ENCODE data around the gene IFITM2. TPM values are rescaled to one million over a fixed set of nuclear protein-coding genes. Genes with fewer than 3 reads are reported as not detected.
"Not testable (repeated sequence)": the region's sequence is repeated elsewhere in the genome, so short reads cannot be mapped to it uniquely, and the experiment has no call there.

IFITM2 gene
- total RNA-seq, 1 donor from 2014 or later: 39.9 TPM

DNA sequence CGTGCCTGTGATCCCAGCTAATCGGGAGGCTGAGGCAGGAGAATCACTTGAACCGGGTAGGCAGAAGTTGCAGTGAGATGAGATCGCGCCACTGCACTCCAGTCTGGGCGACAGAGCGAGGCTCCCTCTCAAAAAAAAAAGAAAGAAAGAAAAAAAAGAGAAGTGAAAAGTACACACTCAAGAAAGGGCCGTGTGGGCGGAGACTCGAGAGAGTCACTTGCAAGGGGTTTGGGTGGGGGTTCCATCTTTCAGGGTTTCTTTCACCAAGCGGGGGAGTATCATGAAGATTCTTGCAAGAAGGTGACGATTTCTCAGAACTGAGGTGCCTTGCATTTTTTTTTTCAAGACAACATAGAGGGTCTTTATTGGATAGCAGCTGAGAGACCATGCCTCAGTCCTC, 4.3 kb upstream of the IFITM2 start:
- TF ChIP-seq, protein P1, sequence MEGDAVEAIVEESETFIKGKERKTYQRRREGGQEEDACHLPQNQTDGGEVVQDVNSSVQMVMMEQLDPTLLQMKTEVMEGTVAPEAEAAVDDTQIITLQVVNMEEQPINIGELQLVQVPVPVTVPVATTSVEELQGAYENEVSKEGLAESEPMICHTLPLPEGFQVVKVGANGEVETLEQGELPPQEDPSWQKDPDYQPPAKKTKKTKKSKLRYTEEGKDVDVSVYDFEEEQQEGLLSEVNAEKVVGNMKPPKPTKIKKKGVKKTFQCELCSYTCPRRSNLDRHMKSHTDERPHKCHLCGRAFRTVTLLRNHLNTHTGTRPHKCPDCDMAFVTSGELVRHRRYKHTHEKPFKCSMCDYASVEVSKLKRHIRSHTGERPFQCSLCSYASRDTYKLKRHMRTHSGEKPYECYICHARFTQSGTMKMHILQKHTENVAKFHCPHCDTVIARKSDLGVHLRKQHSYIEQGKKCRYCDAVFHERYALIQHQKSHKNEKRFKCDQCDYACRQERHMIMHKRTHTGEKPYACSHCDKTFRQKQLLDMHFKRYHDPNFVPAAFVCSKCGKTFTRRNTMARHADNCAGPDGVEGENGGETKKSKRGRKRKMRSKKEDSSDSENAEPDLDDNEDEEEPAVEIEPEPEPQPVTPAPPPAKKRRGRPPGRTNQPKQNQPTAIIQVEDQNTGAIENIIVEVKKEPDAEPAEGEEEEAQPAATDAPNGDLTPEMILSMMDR (IDR thresholded peaks at IDR 0.05; ENCODE audit: insufficient read depth, low read length, poor library complexity, severe bottlenecking): no peak
- no peaks in the 10 kb centered on the region for H3K36me3 ChIP-seq (ENCODE audit: control insufficient read depth, insufficient read depth, low read length)
- DNase-seq (ENCODE audit: low read depth): no peak
- peaks cover 10% of the 10 kb centered on the region for H3K27me3 ChIP-seq (ENCODE audit: control insufficient read depth, insufficient read depth, low read length)
- H3K4me3 ChIP-seq (ENCODE audit: low read depth, low read length): no peak overlapping the region

DNA sequence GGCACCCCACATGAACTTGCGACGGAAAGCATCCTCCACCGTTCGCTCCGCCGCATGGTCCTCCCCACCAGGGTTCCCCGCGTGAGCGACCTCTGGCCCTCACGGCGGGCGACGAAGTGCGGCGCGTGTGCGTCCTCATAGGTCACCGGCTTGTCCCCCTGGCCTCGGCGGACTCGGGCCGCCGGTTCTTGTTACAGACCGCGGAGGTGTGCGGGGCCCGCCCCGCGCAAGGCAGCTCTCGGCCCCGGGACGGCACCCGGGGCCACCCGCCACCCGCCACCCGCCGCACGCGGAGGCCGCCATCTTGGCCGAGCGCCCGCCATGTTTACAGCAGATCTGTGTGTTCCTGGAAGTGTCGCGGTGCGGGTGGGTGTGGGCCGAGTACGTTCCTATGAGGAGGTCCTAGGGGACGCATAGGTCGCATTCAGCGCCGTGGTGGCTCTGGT, 3.5 kb upstream of the IFITM2 start:
- Histone ChIP-seq H3K27me3 (ENCODE audit: control insufficient read depth, insufficient read depth, low read length) (peaks cover 10% of the 10 kb centered on the region), H3K4me3 (ENCODE audit: low read depth, low read length) (no peak overlapping the region), H3K36me3 (ENCODE audit: control insufficient read depth, insufficient read depth, low read length) (no peaks in the 10 kb centered on the region)
- DNase-seq (ENCODE audit: low read depth): no peak
- TF ChIP-seq, protein P1 (IDR thresholded peaks at IDR 0.05; ENCODE audit: insufficient read depth, low read length, poor library complexity, severe bottlenecking): no peak

DNA sequence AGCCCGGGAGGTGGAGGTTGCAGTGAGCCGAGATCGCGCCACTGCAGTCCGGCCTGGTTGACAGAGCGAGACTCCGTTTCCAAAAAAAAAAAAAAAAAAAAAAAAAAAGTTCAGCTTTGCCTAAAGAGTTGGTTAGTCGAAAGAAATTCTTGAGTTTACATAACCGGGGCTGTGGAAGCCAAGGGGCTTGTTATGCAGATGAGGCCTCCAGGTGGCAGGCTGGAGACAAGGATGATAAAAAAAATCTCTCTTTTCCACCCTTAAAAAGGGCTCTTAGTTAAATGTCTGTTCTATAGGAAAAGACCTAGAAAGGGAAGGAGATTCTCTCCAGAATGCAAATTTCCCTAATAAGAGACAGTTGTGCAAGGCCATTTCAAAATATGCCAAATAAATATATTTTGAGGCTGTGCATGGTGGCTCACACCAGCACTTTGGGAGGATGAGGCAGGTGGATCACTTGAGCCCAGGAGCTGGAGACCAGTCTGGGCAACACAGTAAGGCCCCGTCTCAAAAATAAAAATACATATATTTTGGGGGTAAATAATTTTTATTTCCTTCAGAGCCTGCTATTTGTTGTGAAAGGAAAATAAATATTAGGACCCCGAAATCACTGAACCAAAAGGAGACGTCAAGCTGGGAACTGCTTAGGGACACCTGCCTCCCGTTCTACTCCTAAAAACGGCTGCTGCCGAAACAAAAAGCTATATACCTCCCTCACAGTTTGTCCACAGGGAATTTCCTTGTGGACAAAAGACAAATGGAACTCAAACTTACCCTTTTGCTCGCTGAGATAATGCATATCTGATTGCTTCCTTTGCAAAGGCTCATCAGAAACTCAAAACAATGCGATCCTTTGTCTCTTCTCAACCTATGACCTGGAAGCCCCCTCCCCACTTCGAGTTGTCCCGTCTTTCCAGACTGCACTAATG, 2.4 kb upstream of the IFITM2 start:
- peak; percentile 10 for DNase-seq (ENCODE audit: low read depth)
- Histone ChIP-seq H3K4me3 (ENCODE audit: low read depth, low read length) (no peak overlapping the region), H3K36me3 (ENCODE audit: control insufficient read depth, insufficient read depth, low read length) (no peaks in the 10 kb centered on the region), H3K27me3 (ENCODE audit: control insufficient read depth, insufficient read depth, low read length) (peaks cover 4% of the 10 kb centered on the region)
- TF ChIP-seq, protein P1 (IDR thresholded peaks at IDR 0.05; ENCODE audit: insufficient read depth, low read length, poor library complexity, severe bottlenecking): peak; percentile 67

DNA sequence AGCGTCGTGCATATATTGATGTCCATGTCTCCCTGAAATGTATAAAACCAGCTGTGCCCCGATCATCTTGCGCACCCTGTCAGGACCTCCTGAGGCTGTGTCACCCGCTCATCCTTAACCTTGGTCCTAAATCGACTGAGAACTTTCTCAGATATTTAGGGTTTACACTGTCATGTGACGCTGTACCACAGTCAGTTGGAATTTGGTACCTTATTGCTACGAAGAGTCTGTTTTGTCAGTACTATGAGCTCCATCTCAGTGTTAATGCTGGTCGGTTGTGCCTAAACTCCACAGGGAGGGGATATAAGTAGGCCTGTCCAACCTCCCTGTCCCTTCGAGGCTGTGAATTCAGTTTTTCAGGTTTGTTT, 1.8 kb upstream of the IFITM2 start:
- Histone ChIP-seq H3K27me3 (ENCODE audit: control insufficient read depth, insufficient read depth, low read length) (no peaks in the 10 kb centered on the region), H3K36me3 (ENCODE audit: control insufficient read depth, insufficient read depth, low read length) (no peaks in the 10 kb centered on the region), H3K4me3 (ENCODE audit: low read depth, low read length) (no peak overlapping the region)
- TF ChIP-seq, protein P1 (IDR thresholded peaks at IDR 0.05; ENCODE audit: insufficient read depth, low read length, poor library complexity, severe bottlenecking): no peak
- DNase-seq (ENCODE audit: low read depth): no peak

DNA sequence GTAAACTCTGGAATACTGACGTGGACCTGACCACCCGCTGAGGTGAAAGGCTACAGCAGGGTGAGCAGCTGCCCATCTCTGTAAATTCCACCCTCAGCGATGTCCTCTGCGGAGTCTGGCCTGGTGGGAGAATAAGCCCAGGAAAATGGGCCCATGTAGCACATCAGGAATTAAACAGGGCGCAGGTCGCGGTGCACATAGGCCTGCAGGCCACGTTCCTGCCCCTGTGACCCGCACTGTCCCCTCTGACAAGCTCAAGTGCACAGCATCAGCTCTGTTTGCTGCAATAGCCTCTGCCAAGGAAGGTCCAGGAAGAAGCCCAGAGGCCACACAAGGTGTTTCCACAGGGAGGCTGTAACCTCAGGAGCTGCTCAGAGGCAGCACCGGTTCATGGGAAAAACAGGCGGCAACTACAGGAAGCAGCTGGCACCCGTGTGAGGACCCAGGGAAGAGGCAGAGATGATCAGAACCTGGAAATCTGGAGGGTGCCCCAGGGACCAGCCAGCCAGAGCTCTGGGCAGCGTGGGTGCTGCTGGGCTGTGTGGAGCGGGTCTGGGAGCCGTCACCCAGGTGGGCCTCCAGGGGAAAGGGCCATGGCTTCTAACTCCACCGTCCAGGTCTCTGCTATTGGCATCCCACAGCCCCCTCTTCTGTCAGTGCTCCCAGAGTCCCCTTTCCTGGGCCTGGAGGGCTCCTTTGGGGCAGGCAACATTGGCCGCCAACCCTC, 808 bp upstream of the IFITM2 start:
- Histone ChIP-seq H3K4me3 (ENCODE audit: low read depth, low read length) (no peak overlapping the region), H3K27me3 (ENCODE audit: control insufficient read depth, insufficient read depth, low read length) (no peaks in the 10 kb centered on the region), H3K36me3 (ENCODE audit: control insufficient read depth, insufficient read depth, low read length) (no peaks in the 10 kb centered on the region)
- no peak for DNase-seq (ENCODE audit: low read depth)
- TF ChIP-seq, protein P1 (IDR thresholded peaks at IDR 0.05; ENCODE audit: insufficient read depth, low read length, poor library complexity, severe bottlenecking): no peak

DNA sequence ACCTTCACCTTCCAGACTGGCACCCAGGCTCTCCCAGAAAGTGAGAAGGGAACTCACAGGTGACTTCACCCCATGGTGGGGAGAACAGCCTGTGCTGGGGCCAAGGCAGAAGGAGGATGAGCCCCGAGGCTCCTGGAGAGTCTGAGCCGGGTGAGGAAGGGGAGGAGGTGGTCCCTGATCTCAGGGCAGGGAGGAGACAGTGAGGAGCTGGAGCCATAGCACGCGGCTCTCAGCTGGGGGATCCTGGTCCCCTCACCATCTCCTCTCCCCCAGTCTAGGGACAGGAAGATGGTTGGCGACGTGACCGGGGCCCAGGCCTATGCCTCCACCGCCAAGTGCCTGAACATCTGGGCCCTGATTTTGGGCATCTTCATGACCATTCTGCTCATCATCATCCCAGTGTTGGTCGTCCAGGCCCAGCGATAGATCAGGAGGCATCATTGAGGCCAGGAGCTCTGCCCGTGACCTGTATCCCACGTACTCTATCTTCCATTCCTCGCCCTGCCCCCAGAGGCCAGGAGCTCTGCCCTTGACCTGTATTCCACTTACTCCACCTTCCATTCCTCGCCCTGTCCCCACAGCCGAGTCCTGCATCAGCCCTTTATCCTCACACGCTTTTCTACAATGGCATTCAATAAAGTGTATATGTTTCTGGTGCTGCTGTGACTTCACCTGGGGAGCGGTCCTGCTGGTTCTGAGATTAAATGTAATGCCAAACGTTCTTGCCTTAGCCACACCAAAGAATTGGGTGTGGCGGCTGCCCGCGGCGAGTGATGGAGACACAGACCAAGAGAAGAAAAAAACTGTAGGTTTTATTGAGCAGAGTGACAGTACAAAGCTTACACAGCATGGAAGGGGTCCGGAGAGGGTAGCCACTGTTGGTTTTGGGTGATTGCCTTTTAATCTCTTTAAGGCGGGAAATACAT, 1.4 kb downstream of the IFITM2 start:
- H3K27me3 ChIP-seq (ENCODE audit: control insufficient read depth, insufficient read depth, low read length); DNase-seq (ENCODE audit: low read depth); H3K36me3 ChIP-seq (ENCODE audit: control insufficient read depth, insufficient read depth, low read length): not testable (repeated sequence)
- peak overlapping the region; percentile 63 for H3K4me3 ChIP-seq (ENCODE audit: low read depth, low read length)

DNA sequence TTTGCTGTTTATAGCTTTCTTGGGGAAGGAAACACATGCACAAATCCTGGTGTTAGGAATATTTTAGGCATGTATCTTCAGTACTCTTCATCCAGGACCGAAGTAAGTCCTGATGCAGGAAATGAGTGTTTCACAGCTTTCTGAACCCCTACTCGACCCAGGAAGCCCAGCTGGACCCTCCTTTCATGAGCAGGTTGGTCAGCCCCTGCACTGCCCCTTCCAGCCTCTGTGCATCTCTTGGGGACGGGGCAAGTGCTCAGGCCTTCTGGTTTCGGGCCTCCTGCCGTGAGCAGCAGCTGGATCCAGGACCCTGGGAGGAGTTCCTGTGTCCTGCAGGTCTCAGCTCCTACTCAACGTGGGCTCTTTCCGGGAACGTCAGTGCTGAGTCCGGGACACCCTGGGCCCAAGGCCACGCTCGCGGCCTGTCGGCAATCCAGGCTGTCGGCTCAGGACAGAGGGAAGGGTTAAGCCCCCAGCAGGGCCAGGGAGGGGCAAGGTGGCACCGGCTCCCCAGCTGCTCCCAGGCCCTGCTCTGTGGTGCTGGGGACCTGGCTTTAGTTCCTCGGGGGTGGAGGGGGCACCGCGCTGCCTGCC, 2.5 kb downstream of the IFITM2 start:
- H3K4me3 ChIP-seq (ENCODE audit: low read depth, low read length): peak overlapping the region; percentile 63
- not testable (repeated sequence) for DNase-seq (ENCODE audit: low read depth); H3K27me3 ChIP-seq (ENCODE audit: control insufficient read depth, insufficient read depth, low read length)

More for the DNA sequence above, 2.5 kb downstream of the IFITM2 start:
- H3K36me3 ChIP-seq (ENCODE audit: control insufficient read depth, insufficient read depth, low read length): not testable (repeated sequence)

Measured in kidney epithelial cell (primary cell).